HCT116 (cell line): Measurements from ENCODE around the gene TSPAN13.

Source experiments
- CTCF ChIP-seq, 3 experiments: fragments of 200-600 bp in 1 of 3; sonication (generic) in 1 of 3; IDR thresholded peaks in 2 of 3; conservative IDR thresholded peaks in 1 of 3; 2 replicates each; pipeline ENCODE4 v1.5.1; 2012 to 2017; ENCODE audit warnings: low read depth in 2 of 3, low read length in 2 of 3, antibody characterized with exemption in 1 of 3, borderline replicate concordance in 1 of 3, control low read depth in 1 of 3, mild to moderate bottlenecking in 1 of 3, mixed read lengths in 1 of 3, mixed run types in 1 of 3, moderate library complexity in 1 of 3; ENCODE audit not compliant: insufficient read depth in 1 of 3
- FOSL1 ChIP-seq: IDR thresholded peaks from 2 replicates; pipeline ENCODE4 v1.6.1; 2012; ENCODE audit warnings: low read depth
- JUND ChIP-seq: IDR thresholded peaks from 2 replicates; pipeline ENCODE4 v1.6.1; 2012
- POLR2A ChIP-seq: IDR thresholded peaks from 2 replicates; pipeline ENCODE4 v1.7.0; 2011; ENCODE audit warnings: borderline replicate concordance; ENCODE audit not compliant: insufficient read depth, insufficient read length; ENCODE audit errors: extremely low read depth
- POLR2AphosphoS5 ChIP-seq: IDR thresholded peaks from 2 replicates; pipeline ENCODE4 v1.6.1; 2011; ENCODE audit warnings: mild to moderate bottlenecking, low read depth, low read length, moderate library complexity
- RAD21 ChIP-seq: IDR thresholded peaks from 2 replicates; pipeline ENCODE4 v1.6.1; 2012; ENCODE audit warnings: low read depth, mild to moderate bottlenecking
- SIN3A ChIP-seq: IDR thresholded peaks from 2 replicates; pipeline ENCODE4 v1.6.1; 2012; ENCODE audit warnings: low read depth
- SP1 ChIP-seq: IDR thresholded peaks from 2 replicates; pipeline ENCODE4 v1.6.1; 2012; ENCODE audit warnings: low read depth
- SRF ChIP-seq: IDR thresholded peaks from 2 replicates; pipeline ENCODE4 v1.6.1; 2012; ENCODE audit warnings: low read depth
- ZBTB33 ChIP-seq: IDR thresholded peaks from 2 replicates; pipeline ENCODE4 v1.6.1; 2011; ENCODE audit warnings: mild to moderate bottlenecking, low read length, moderate library complexity; ENCODE audit not compliant: insufficient replicate concordance; ENCODE audit errors: extremely low read depth
- TF ChIP-seq, protein P1 (sequence below): IDR thresholded peaks from 2 replicates; pipeline ENCODE4 v1.6.1; 2012
- TF ChIP-seq, protein P2 (sequence below): IDR thresholded peaks from 2 replicates; pipeline ENCODE4 v1.6.1; 2012; ENCODE audit warnings: low read depth
- TF ChIP-seq, protein P3 (sequence below): IDR thresholded peaks from 2 replicates; pipeline ENCODE4 v1.6.1; 2012

DNA sequence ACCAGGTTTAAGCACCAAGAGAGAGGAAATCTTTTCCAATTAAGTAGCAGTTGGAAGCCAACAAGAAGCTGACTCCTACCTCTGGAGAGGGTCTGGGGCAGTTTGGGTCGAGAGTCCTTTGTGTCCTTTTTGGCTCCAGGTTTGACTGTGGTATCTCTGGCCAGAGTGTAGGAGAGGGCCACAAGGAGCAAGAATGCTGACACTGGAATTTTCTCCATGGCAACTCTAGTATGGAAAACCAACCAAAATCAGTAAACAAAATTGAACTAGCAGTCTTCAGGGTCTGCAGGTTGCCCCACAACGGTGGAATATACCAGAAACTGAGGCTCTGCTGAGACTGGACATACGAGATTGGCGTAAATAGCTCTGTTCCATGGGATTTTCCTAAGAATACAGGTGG lies 48.0 kb downstream of the TSPAN13 start:
- TF ChIP-seq, protein P1, sequence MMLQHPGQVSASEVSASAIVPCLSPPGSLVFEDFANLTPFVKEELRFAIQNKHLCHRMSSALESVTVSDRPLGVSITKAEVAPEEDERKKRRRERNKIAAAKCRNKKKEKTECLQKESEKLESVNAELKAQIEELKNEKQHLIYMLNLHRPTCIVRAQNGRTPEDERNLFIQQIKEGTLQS, result no peak
- no peak for TF ChIP-seq CTCF (IDR thresholded peaks at IDR 0.05 in 2 of 3, conservative IDR thresholded peaks at IDR 0.05 in 1 of 3; ENCODE audit: borderline replicate concordance in 1 of 3, insufficient read depth in 1 of 3, low read depth in 2 of 3, low read length in 2 of 3)
- TF ChIP-seq SRF, result no peak
- no peak for TF ChIP-seq POLR2AphosphoS5
- TF ChIP-seq JUND, result no peak
- TF ChIP-seq RAD21, result no peak
- TF ChIP-seq SP1, result no peak
- no peak for TF ChIP-seq FOSL1
- no peak for TF ChIP-seq POLR2A
- TF ChIP-seq, protein P2, sequence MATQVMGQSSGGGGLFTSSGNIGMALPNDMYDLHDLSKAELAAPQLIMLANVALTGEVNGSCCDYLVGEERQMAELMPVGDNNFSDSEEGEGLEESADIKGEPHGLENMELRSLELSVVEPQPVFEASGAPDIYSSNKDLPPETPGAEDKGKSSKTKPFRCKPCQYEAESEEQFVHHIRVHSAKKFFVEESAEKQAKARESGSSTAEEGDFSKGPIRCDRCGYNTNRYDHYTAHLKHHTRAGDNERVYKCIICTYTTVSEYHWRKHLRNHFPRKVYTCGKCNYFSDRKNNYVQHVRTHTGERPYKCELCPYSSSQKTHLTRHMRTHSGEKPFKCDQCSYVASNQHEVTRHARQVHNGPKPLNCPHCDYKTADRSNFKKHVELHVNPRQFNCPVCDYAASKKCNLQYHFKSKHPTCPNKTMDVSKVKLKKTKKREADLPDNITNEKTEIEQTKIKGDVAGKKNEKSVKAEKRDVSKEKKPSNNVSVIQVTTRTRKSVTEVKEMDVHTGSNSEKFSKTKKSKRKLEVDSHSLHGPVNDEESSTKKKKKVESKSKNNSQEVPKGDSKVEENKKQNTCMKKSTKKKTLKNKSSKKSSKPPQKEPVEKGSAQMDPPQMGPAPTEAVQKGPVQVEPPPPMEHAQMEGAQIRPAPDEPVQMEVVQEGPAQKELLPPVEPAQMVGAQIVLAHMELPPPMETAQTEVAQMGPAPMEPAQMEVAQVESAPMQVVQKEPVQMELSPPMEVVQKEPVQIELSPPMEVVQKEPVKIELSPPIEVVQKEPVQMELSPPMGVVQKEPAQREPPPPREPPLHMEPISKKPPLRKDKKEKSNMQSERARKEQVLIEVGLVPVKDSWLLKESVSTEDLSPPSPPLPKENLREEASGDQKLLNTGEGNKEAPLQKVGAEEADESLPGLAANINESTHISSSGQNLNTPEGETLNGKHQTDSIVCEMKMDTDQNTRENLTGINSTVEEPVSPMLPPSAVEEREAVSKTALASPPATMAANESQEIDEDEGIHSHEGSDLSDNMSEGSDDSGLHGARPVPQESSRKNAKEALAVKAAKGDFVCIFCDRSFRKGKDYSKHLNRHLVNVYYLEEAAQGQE, result no peak
- no peak for TF ChIP-seq SIN3A
- TF ChIP-seq, protein P3, sequence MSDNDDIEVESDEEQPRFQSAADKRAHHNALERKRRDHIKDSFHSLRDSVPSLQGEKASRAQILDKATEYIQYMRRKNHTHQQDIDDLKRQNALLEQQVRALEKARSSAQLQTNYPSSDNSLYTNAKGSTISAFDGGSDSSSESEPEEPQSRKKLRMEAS, result no peak
- no peak for TF ChIP-seq ZBTB33
